ENCODE results near the gene PTPN18. TPM values are rescaled to one million over a fixed set of nuclear protein-coding genes. Genes with fewer than 3 reads are reported as not detected.

PTPN18 gene
- total RNA-seq, 1 experiment from 2014 or later: 46.5 TPM

GRCh38 chr2:130372833-130373807 lies 17.3 kb downstream of the PTPN18 start:
- Histone ChIP-seq H3K27me3 (replicated peaks; ENCODE audit: control insufficient read depth, insufficient read depth, low read length) (no peaks in the 10 kb centered on the region), H3K4me3 (ENCODE audit: low read depth, low read length) (peak overlapping the region; percentile 92), H3K36me3 (ENCODE audit: control insufficient read depth, insufficient read depth, low read length) (peaks cover 4% of the 10 kb centered on the region; the same call in 1 of the 2 replicates), H3K4me1 (peaks cover 6% of the 10 kb centered on the region), H3K9me3 (no peaks in the 10 kb centered on the region)
- H3K4me1 Mint-ChIP-seq (ENCODE audit: low read depth, unreplicated experiment): peaks cover 23% of the 10 kb centered on the region
- H3K4me3 Mint-ChIP-seq (ENCODE audit: unreplicated experiment): peak overlapping the region; percentile 98
- no peak for TF ChIP-seq CTCF (IDR thresholded peaks at IDR 0.05; ENCODE audit: insufficient read depth in 1 of 2, low read depth in 1 of 2, low read length in 1 of 2, severe bottlenecking in 1 of 2, unreplicated experiment in 1 of 2)
- H3K36me3 Mint-ChIP-seq (ENCODE audit: insufficient read depth, unreplicated experiment): peaks cover 39% of the 10 kb centered on the region
- TSS peak; percentile 50 for BruUV-seq (replicated peaks)
- intact Hi-C loops (cut with micrococcal nuclease; ENCODE audit: unreplicated experiment): loop anchor here (1.0 to 5.0 kb wide), 4 partner anchors 17 to 54 kb away; partner anchors contain the start of genes IMP4 and PTPN18
- POLR2A ChIA-PET: interaction anchor here (0.7 to 1.5 kb wide), 3 partner anchors 17 to 31 kb away, joined by 3 to 12 read pairs (median 3); partner anchors contain the start of genes IMP4 and PTPN18
- CTCF ChIA-PET: interaction anchor here (0.6 to 1.6 kb wide), 7 partner anchors 17 to 1457 kb away, joined by 3 to 16 read pairs (median 6); partner anchors contain the start of genes IMP4 and PTPN18
- no peaks in the 10 kb centered on the region for H3K9me3 Mint-ChIP-seq (ENCODE audit: unreplicated experiment)
- no peaks in the 10 kb centered on the region for H3K27me3 Mint-ChIP-seq (ENCODE audit: insufficient read depth, unreplicated experiment)
- H3K27ac Mint-ChIP-seq (ENCODE audit: unreplicated experiment): peak overlapping the region; percentile 91
- no peak for DNase-seq

DNA sequence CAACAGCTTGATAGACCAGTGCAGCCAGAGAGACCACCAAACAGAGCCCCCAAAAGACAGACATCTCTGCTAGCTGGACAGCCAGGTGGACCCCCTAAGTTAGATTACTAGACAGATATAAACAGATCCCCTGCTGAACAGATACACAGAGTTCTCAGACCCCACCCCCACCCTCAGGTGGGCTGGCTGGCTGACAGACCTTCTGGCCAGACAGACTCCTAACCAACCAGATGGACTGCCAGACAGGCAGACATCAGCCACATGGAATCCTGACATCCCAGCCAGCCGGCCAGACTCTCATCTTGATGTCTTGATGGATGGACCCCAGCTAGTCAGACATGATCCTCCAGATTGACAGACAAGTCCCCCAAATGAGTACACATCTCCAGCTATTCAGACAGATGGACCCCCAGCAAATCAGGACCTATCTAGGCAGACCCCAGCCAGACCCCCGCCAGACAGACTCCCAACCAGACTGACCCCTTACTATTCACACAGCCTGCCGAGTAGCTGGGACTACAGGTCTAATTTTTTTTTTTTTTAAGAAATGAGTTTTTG lies 18.0 kb downstream of the PTPN18 start:
- Mint-ChIP-seq H3K36me3 (ENCODE audit: insufficient read depth, unreplicated experiment) (peaks cover 39% of the 10 kb centered on the region), H3K27me3 (ENCODE audit: insufficient read depth, unreplicated experiment) (no peaks in the 10 kb centered on the region), H3K4me3 (ENCODE audit: unreplicated experiment) (peak overlapping the region; percentile 98), H3K4me1 (ENCODE audit: low read depth, unreplicated experiment) (peaks cover 23% of the 10 kb centered on the region), H3K27ac (ENCODE audit: unreplicated experiment) (no peak overlapping the region), H3K9me3 (ENCODE audit: unreplicated experiment) (no peaks in the 10 kb centered on the region)
- H3K4me1 ChIP-seq: peaks cover 6% of the 10 kb centered on the region
- no peak overlapping the region for H3K4me3 ChIP-seq (ENCODE audit: low read depth, low read length)
- H3K27me3 ChIP-seq (replicated peaks; ENCODE audit: control insufficient read depth, insufficient read depth, low read length): no peaks in the 10 kb centered on the region
- CTCF ChIA-PET: interaction anchor here (1.1 to 1.6 kb wide), 4 partner anchors 16 to 819 kb away, joined by 3 to 16 read pairs (median 9); partner anchors contain the start of gene PTPN18
- H3K36me3 ChIP-seq (ENCODE audit: control insufficient read depth, insufficient read depth, low read length): peaks cover 4% of the 10 kb centered on the region; the same call in 1 of the 2 replicates
- POLR2A ChIA-PET: interaction anchor here (1.5 kb wide), 1 partner anchor 32 kb away, joined by 12 read pairs; the partner anchor contains the start of gene IMP4
- no peak for TF ChIP-seq CTCF (IDR thresholded peaks at IDR 0.05; ENCODE audit: insufficient read depth in 1 of 2, low read depth in 1 of 2, low read length in 1 of 2, severe bottlenecking in 1 of 2, unreplicated experiment in 1 of 2)
- DNase-seq: no peak
- BruUV-seq (replicated peaks): no TSS peak
- intact Hi-C loops (cut with micrococcal nuclease; ENCODE audit: unreplicated experiment): loop anchor here (5.0 kb wide), 1 partner anchor 53 kb away; no protein-coding TSS in a partner anchor
- H3K9me3 ChIP-seq: no peaks in the 10 kb centered on the region

Measured in Caco-2 (cell line).